ENCODE measurements around the gene DYNC1I2.

The DYNC1I2 gene

DNA sequence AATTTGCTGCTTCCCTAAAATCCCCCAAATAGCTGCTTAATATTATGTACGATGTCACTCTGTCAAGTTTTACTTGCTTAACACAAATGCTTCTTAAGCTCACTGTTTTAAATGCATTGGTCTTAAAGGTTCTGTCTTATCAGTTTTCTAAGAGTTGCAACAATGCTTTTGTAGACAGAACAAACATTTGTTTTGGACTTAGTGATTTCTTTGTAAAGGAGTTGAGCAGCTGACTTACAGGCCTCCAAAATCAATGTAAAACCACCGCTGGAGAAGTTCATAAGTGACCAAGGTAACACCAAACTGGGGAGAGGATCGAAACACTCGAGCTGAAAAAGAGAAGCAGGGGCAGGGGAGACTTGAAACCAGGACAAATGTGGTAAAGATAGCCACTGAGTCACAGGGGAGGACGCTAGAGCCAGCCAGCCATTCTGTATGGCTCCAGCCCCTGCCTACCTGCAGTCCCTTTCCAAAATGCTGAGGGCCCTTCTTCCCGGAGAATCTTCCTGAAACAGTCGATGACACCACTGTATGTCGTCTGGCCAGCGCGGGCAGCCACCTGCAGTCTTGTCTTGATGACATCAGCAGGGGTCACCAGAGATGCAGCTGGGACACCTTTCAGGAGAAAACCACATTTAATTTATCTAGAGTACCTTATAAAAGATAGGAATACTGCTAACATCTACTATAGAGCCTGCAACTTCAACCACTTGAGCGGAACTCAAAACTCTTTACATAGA, 100.2 kb downstream of the DYNC1I2 start:
- DNase-seq = no peak

DNA sequence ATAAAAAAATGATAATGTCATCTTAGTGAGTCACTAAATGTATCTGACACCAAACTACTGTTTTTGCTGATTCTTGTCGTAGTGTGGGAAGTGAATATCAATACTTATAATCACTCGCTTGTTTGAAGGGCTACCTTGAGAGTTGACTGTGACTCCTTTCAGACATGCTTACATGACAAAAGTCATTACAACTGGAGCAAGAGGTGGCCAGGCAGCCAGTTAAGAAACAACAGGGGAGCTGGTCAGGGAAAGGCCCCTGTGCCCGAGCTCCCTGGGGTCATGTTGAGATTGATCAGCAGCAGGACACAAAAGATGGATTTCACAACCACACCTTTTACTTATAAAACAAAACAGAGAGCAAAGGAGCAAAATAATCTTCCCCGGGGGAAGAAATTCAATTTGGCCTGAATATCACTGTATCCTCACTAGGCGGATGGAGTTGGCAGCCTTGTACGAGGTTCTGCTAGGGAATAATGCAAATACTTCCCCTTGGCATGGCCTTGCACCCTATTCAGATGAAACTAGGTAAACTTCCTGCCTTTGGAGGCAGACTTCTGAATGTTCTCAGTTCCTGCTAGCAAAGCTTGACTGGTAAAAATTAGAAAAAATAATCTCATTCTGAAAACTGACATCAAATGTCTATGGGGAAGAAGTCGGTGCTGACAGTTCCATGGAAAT, 101.2 kb downstream of the DYNC1I2 start:
- no peak for DNase-seq

GRCh38 chr2:171789956-171790355, 102.7 kb downstream of the DYNC1I2 start:
- no peak for DNase-seq

GRCh38 chr2:171791361-171791760, 104.1 kb downstream of the DYNC1I2 start:
- DNase-seq = no peak

- no peak for DNase-seq
Measured at GRCh38 chr2:171792157-171792556, 104.9 kb downstream of the DYNC1I2 start.

DNA sequence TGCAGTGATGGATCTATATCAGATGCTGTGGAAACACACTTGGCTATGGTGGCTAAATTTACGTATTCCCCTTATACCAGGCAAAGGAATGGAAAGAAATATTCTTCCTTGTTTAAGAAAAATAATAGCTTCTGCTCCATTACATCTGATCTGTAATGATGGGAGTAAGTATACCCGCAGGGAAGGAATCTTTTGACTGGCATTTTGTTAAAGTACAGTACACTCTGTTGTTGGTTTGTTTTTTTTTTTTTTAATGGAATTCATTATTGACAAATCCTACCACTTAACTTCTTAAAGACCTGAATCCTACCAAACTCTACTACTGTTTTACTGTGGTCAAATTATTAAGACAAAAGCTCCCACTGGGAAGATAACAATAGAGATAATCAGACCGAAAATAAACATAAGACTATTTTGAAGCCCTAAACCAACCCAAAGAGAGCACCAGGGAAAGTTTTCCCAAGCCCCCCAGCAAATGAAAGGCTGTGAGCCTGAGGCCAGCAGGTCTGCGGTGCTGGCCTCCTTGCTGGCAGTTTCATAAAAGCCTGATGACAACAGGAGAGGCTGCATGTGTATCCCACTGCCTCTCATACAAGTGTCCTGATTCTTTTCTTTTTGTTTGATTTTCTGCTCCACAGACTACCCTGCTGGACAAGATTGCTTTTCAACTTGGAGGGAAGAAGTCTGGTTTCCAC, 105.8 kb downstream of the DYNC1I2 start:
- no peak for DNase-seq

- no peak for DNase-seq
Measured at GRCh38 chr2:171793691-171794678, 106.7 kb downstream of the DYNC1I2 start.

DNA sequence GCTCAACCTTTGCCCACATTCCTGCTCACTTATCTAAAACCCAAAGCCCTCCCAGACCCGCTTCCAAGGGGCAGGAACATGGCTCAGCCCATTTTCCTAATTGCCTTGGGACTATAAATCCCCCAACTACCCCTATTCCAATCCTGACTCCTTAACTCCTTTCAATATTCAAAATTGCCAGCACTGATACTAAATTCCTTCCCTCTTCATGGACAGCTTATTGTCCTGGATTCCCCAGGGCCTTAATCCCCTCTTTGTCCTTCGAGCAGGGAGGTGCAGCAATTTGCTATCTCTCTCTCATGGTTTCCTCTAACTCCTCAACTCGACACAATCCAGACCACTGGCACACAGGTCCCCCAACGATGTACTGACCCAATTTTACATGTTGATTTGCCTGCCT, 107.6 kb downstream of the DYNC1I2 start:
- no peak for DNase-seq
